GM13977 (cell line): ENCODE data around the gene ANKH.

ENCODE experiments used
- DNase-seq: peaks from one replicate; pipeline ENCODE4 v3.0.0; 2012; ENCODE audit warnings: low spot score
- CTCF ChIP-seq: IDR thresholded peaks from 2 replicates; pipeline ENCODE4 v1.5.1; 2012; ENCODE audit warnings: mild to moderate bottlenecking, control low read depth; ENCODE audit not compliant: insufficient read depth; ENCODE audit errors: extremely low read depth, missing control alignments
- in situ Hi-C: fragments of 300-500 bp; cut with MboI; formaldehyde crosslinking; loops from one replicate; pipeline ENCODE4 v1.12.0; 2022; ENCODE audit warnings: low sequenced_read_pairs, low pct_unique_long_range_greater_than_20kb, mixed read lengths, inconsistent platforms; ENCODE audit not compliant: unreplicated experiment

Gene ANKH

DNA sequence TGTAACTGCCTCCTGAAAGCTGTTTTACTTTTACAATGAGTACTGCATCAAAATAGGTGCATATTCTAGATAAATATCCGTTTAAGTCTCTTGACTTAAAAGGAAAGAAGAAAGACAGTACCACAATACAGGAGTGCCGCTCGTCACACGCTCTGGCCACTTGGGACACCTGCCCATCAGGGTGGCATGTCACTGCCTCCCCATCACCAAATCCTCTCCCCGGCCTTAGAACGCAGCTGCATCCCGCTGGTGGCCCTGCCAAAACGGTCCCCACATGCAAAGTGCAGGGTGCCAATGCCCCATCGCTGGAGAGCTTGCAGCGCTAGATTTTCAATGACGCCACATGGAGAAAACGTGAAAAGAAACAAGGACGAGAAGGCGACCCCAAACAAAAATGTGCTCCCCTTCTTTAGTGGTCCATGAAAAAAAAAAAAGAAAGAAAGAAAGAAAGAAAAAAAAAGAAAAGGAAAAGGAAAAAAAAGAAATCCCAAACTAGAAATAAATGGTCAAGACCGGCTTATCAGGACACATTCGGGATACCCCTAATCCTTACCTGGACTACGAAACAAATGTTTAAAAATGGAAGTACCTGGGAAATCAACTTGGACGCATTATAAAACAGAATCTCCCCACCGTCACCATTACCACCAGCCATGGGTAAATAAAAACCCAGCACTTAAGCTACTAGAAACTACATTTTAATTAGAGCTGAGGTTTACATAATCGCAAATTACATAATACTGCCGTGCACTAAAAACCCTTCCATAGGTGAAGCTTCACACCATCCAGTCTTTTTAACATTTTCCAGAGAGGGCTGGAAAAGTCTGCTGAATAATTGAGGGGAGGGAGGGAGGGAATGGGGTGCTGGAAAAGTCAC is 1.0 kb downstream of the ANKH start:
- in situ Hi-C loops, result no loop called here
- DNase-seq, result peak; percentile 50
- TF ChIP-seq CTCF, result peak; percentile 37

DNA sequence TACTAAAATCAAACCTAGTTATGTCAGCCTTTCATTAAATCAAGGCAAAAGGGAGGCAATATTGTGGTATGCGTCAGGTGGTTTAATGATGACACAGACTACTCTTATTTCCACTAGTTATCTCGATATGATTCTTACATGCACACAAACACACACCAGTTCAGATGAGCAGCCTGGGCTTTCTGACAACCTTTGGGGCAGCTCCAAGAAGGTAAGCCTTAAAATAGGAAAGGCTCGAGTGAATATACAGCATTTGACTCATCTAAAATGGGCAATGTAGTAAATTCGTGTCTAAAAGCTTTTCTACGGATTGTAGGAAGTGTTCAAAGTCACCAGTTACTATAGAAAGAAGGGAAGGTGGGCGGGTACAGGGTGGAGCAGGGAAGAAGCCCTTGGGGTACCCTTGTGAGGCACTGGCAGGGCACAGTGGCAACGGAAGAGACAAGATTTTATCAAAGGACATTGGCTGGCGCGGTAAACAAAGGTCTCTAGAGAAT is 1.9 kb downstream of the ANKH start:
- DNase-seq, result no peak
- in situ Hi-C loops, result no loop called here
- no peak for TF ChIP-seq CTCF

DNA sequence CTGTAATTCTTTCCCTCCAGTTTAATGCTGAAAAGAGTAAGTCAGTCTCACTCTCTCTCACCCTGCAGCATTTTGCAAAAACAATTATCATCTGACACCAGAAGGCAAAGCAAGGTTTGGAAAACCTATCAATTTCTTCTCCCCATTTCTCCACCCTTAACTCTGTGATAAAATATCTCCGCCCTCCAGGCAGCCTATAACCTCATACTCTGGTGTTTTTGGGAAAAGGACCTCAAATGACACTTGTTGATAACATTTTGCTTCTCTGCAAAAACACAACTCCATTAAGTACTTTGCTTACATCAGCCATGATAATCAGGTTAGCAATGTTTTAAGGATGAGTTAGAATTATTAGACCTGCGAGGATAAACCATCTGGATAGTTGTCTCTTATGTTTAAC is 2.3 kb downstream of the ANKH start:
- TF ChIP-seq CTCF, result no peak
- DNase-seq, result no peak
- in situ Hi-C loops, result no loop called here

- no peak for DNase-seq
- no peak for TF ChIP-seq CTCF
- in situ Hi-C loops, result no loop called here
Observed at GRCh38 chr5:14868771-14869170, 2.8 kb downstream of the ANKH start.

DNA sequence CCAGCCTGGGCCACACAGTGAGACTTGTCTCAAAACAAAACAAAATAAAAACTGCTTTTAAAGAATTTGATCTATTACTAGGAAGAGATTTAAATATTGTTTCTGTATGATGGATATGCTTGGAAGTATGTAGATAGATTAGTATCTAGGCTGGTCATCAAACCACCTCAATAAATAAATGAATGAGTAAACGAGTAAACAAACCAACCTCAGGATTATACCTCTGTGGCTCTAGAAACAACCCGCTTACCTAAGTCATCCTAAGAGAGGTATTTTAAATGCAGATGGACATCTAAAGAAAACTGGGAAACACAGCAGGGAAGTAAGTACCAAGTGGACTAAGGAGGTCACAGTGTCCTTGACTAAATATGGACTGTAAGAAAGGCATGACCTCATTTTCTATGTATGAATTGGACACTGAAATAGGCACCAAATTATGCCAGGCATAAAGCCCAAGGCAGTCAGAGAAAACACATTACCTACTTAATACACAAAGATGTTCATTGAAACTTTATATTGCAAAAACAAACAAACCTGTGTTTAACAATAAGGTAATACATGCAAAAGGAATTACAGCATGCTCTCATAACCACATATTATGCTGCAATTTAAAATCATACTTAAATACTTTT is 7.3 kb downstream of the ANKH start:
- in situ Hi-C loops, result no loop called here
- no peak for TF ChIP-seq CTCF
- DNase-seq, result no peak

DNA sequence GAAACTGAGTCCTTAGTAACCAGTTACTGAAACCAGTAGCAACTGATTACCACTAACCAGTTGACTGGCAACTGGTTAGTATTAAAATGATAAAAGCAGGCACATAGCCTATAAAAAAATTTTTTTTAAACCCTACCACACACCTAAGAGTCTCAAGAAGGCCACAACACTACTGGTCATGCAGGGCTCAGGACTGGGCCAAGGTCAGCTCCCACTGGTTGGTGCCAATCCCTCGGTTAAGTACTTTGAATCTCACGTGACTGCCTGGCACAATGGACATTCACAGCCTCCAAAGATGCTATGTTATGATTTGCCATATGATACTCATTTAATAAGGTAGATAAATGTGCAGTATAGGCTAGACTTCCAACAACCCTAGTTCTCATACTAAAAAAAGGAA is 8.5 kb downstream of the ANKH start:
- TF ChIP-seq CTCF, result no peak
- in situ Hi-C loops, result no loop called here
- no peak for DNase-seq
